ENCODE measurements around the gene SORL1. TPM values are rescaled to one million over a fixed set of nuclear protein-coding genes. Genes with fewer than 3 reads are reported as not detected.

The SORL1 gene
- total and polyA plus RNA-seq, 2 of the 8 experiments (the other 6 are each of a cell fraction or from before 2014, with no cell fraction given) = 38.1 to 65.5 TPM

GRCh38 chr11:121669422-121669821, 217.3 kb downstream of the SORL1 start:
- no peak overlapping the region for H3K18ac ChIP-seq (ENCODE audit: extremely low read depth, low read length)
- H4K5ac ChIP-seq (ENCODE audit: insufficient read length, low read depth, low read length) = no peak overlapping the region
- H3K27me3 ChIP-seq (replicated peaks in 1 of 4; ENCODE audit: control insufficient read depth in 3 of 4, extremely low read depth in 1 of 4, insufficient read depth in 3 of 4, low read length in 3 of 4) = no peaks in the 10 kb centered on the region
- no peak overlapping the region for H2AK5ac ChIP-seq (ENCODE audit: low read depth, low read length)
- H4K91ac ChIP-seq (replicated peaks; ENCODE audit: insufficient read length, low read length) = no peak overlapping the region
- no peak overlapping the region for H3K56ac ChIP-seq (replicated peaks; ENCODE audit: insufficient read length, low read depth, low read length)
- no peak overlapping the region for H3K27ac ChIP-seq (ENCODE audit: low read depth, low read length)
- H3K79me2 ChIP-seq (ENCODE audit: control insufficient read depth in 1 of 2, insufficient read depth in 2 of 2, low read length in 2 of 2) = no peaks in the 10 kb centered on the region
- no peaks in the 10 kb centered on the region for H3K36me3 ChIP-seq (ENCODE audit: control insufficient read depth in 2 of 4, insufficient read depth in 4 of 4, low read length in 3 of 4)
- TF ChIP-seq ATF3 (IDR thresholded peaks at IDR 0.05; ENCODE audit: insufficient read depth, low read depth, low read length) = no peak
- TF ChIP-seq TEAD4 (IDR thresholded peaks at IDR 0.05; ENCODE audit: low read depth, low read length) = no peak
- TF ChIP-seq RXRA (IDR thresholded peaks at IDR 0.05; ENCODE audit: insufficient read depth, low read depth, low read length) = no peak
- no peak for TF ChIP-seq NANOG (IDR thresholded peaks at IDR 0.05; ENCODE audit: insufficient read depth, low read depth, low read length, poor library complexity, severe bottlenecking)
- TF ChIP-seq KDM5A (IDR thresholded peaks at IDR 0.05; ENCODE audit: low read length) = no peak
- no peak for TF ChIP-seq SP1 (IDR thresholded peaks at IDR 0.05; ENCODE audit: low read depth, low read length)
- TF ChIP-seq CREB1 (IDR thresholded peaks at IDR 0.05) = no peak
- TF ChIP-seq SIX5 (IDR thresholded peaks at IDR 0.05; ENCODE audit: low read depth, low read length) = no peak
- no peak for TF ChIP-seq SIRT6 (IDR thresholded peaks at IDR 0.05; ENCODE audit: low read length)
- no peak for TF ChIP-seq SIN3A (conservative IDR thresholded peaks at IDR 0.05 in 1 of 2, IDR thresholded peaks at IDR 0.05 in 1 of 2; ENCODE audit: low read depth in 1 of 2, low read length in 2 of 2)
- TF ChIP-seq MAX (IDR thresholded peaks at IDR 0.05) = no peak
- no peak for TF ChIP-seq USF2 (IDR thresholded peaks at IDR 0.05; ENCODE audit: low read length)
- no peak for TF ChIP-seq MAFK (IDR thresholded peaks at IDR 0.05; ENCODE audit: low read depth, low read length)
- H3K23me2 ChIP-seq (ENCODE audit: low read depth, low read length) = no peaks in the 10 kb centered on the region
- H3K4me1 ChIP-seq (replicated peaks in 1 of 4; ENCODE audit: control insufficient read depth in 3 of 4, insufficient read depth in 4 of 4, low read length in 3 of 4) = peaks cover 0 to 3% (median 0%) of the 10 kb centered on the region in 4 experiments; a peak in 1 of 7 replicates
- WGBS, 2 experiments (ENCODE audit: extremely low coverage in 1 of 2, insufficient coverage in 1 of 2, insufficient read length in 1 of 2, insufficient replicate concordance in 2 of 2, low coverage in 1 of 2, low lambda C conversion rate in 2 of 2, missing lambda C conversion rate in 1 of 2) = 87% methylated on average over 4 of the region's 4 CpGs; no CpG with 5 or more reads in 1 of the 2 experiments
- no peaks in the 10 kb centered on the region for H3K79me1 ChIP-seq (ENCODE audit: low read depth, low read length)
- no peak overlapping the region for H3K4me2 ChIP-seq (ENCODE audit: insufficient read depth in 1 of 2, low read depth in 2 of 2, low read length in 2 of 2)
- no peak overlapping the region for H2BK20ac ChIP-seq (ENCODE audit: low read length)
- no peaks in the 10 kb centered on the region for H3K9me3 ChIP-seq (ENCODE audit: insufficient read depth in 2 of 2, low read depth in 1 of 2, low read length in 1 of 2)
- no peaks in the 10 kb centered on the region for H4K20me1 ChIP-seq (replicated peaks in 1 of 2; ENCODE audit: control insufficient read depth in 1 of 2, insufficient read depth in 2 of 2, low read length in 2 of 2)
- H2BK120ac ChIP-seq (replicated peaks; ENCODE audit: low read depth, low read length) = no peak overlapping the region
- no peak overlapping the region for H2BK5ac ChIP-seq (ENCODE audit: low read depth, low read length)
- H4K8ac ChIP-seq (ENCODE audit: extremely low read depth, insufficient read depth, low read length) = no peak overlapping the region
- H3K9ac ChIP-seq (replicated peaks in 1 of 4; ENCODE audit: extremely low read depth in 1 of 4, low read depth in 3 of 4, low read length in 3 of 4) = no peak overlapping the region
- H2AFZ ChIP-seq (ENCODE audit: low read length) = no peak overlapping the region
- no peak overlapping the region for H2BK12ac ChIP-seq (ENCODE audit: low read depth, low read length)
- H3K4ac ChIP-seq (replicated peaks; ENCODE audit: insufficient read length, low read depth, low read length) = no peak overlapping the region
- POLR2A ChIA-PET (ENCODE audit: partially characterized antibody) = no interaction called here
- no peak overlapping the region for H3K14ac ChIP-seq (ENCODE audit: insufficient read length)
- no peak overlapping the region for H3K4me3 ChIP-seq (ENCODE audit: extremely low read depth in 1 of 4, insufficient read depth in 2 of 4, low read depth in 3 of 4, low read length in 4 of 4)
- H2BK15ac ChIP-seq (ENCODE audit: low read length) = no peak overlapping the region
- H3K23ac ChIP-seq (ENCODE audit: insufficient read length) = no peak overlapping the region
- CTCF ChIA-PET (ENCODE audit: partially characterized antibody) = interaction anchor here (0.8 to 1.4 kb wide), 4 partner anchors 12 to 439 kb away, joined by 3 to 8 read pairs (median 3); no protein-coding TSS in a partner anchor
- DNase-seq (ENCODE audit: low read depth in 1 of 2, low spot score in 2 of 2) = no peak
- FAIRE-seq = no peak

Measured in H1 (cell line).